GM06990 (cell line): ENCODE results near the gene CD79B.
"Not testable (repeated sequence)": the region's sequence is repeated elsewhere in the genome, so short reads cannot be mapped to it uniquely, and the experiment has no call there.

Experiments
- DNase-seq: peaks from one replicate; pipeline ENCODE4 v3.0.0-alpha.2; 2011; ENCODE audit not compliant: insufficient read length; ENCODE audit errors: extremely low read depth
- H3K27me3 ChIP-seq: replicated peaks from 2 replicates; pipeline ENCODE4 v1.6.0; 2011; ENCODE audit warnings: low read length; ENCODE audit not compliant: control insufficient read depth, insufficient read depth
- H3K36me3 ChIP-seq: 2 replicates; pipeline ENCODE4 v1.5.1; 2011; ENCODE audit warnings: low read length; ENCODE audit not compliant: control insufficient read depth, insufficient read depth
- H3K4me3 ChIP-seq: replicated peaks from 2 replicates; pipeline ENCODE4 v1.5.1; 2011; ENCODE audit warnings: low read depth, mild to moderate bottlenecking, control low read depth, low read length
- CTCF ChIP-seq: IDR thresholded peaks from 2 replicates; pipeline ENCODE4 v1.5.1; 2011; ENCODE audit warnings: low read length, control low read depth, mild to moderate bottlenecking, inconsistent platforms; ENCODE audit not compliant: insufficient read depth, poor library complexity, severe bottlenecking

The CD79B gene

GRCh38 chr17:63898899-63899798, 33.0 kb downstream of the CD79B start:
- not testable (repeated sequence) for H3K36me3 ChIP-seq, H3K27me3 ChIP-seq, DNase-seq, H3K4me3 ChIP-seq

- H3K4me3 ChIP-seq, H3K36me3 ChIP-seq, DNase-seq, H3K27me3 ChIP-seq: not testable (repeated sequence)
Measured at GRCh38 chr17:63896524-63897354, 35.4 kb downstream of the CD79B start, which contains the start of gene CSH1. TSS of gene CSH1 (minus strand) at chr17:63896574. CDS start at chr17:63896511, 63 bp downstream.

GRCh38 chr17:63894821-63895220, 37.3 kb downstream of the CD79B start:
- DNase-seq, result not testable (repeated sequence)

GRCh38 chr17:63894021-63894420, 38.1 kb downstream of the CD79B start:
- DNase-seq, H3K27me3 ChIP-seq, H3K4me3 ChIP-seq, H3K36me3 ChIP-seq: not testable (repeated sequence)

More at GRCh38 chr17:63894821-63895220, 37.3 kb downstream of the CD79B start:
- H3K27me3 ChIP-seq, H3K36me3 ChIP-seq, H3K4me3 ChIP-seq: not testable (repeated sequence)

- H3K27me3 ChIP-seq, H3K4me3 ChIP-seq, DNase-seq, H3K36me3 ChIP-seq: not testable (repeated sequence)
Measured at GRCh38 chr17:63892316-63893037, 39.7 kb downstream of the CD79B start.

- H3K27me3 ChIP-seq, H3K36me3 ChIP-seq, DNase-seq, H3K4me3 ChIP-seq: not testable (repeated sequence)
- peak; percentile 41 for TF ChIP-seq CTCF
Measured at GRCh38 chr17:63889026-63889848, 42.9 kb downstream of the CD79B start.

- not testable (repeated sequence) for H3K36me3 ChIP-seq, H3K4me3 ChIP-seq, DNase-seq, H3K27me3 ChIP-seq
Measured at GRCh38 chr17:63885119-63885518, 47.0 kb downstream of the CD79B start.

- DNase-seq, H3K36me3 ChIP-seq: not testable (repeated sequence)
Measured at GRCh38 chr17:63882626-63883126, 49.5 kb downstream of the CD79B start.

More at GRCh38 chr17:63882626-63883126, 49.5 kb downstream of the CD79B start:
- not testable (repeated sequence) for H3K27me3 ChIP-seq, H3K4me3 ChIP-seq
